B cell (primary cell): ENCODE results near the gene CMTM1. TPM values are rescaled to one million over a fixed set of nuclear protein-coding genes. Genes with fewer than 3 reads are reported as not detected.

Experiments used
- ATAC-seq: fragments of 200-7000 bp; cut with Tn5 transposase; one replicate; pipeline ENCODE4 v1.10.0; 2021; ENCODE audit warnings: low read depth, mild to moderate bottlenecking, moderate number of reproducible peaks, moderate library complexity
- CTCF ChIA-PET: fragments of 350-600 bp; sonication (Branson Sonifier 250); formaldehyde crosslinking; loops from one replicate; lab custom pipeline; 2021; ENCODE audit warnings: antibody characterized with exemption, inconsistent platforms; lab: Charles Lee
- POLR2A ChIA-PET: fragments of 350-600 bp; sonication (Branson Sonifier 250); formaldehyde crosslinking; loops from one replicate; lab custom pipeline; 2021; ENCODE audit warnings: antibody characterized with exemption; lab: Charles Lee
- DNase-seq: peaks from one replicate; pipeline ENCODE4 v3.0.0; 2013
- H2AFZ ChIP-seq: 2 replicates; pipeline ENCODE4 v1.6.1; 2012; ENCODE audit warnings: mild to moderate bottlenecking, low read depth, low read length; ENCODE audit not compliant: insufficient read depth, poor library complexity, severe bottlenecking
- H3K27ac ChIP-seq, 2 donors: 1 replicate in 1 of 2; 2 replicates in 1 of 2; pipeline ENCODE4 v1.5.1; 2012 to 2013; ENCODE audit warnings: low read length in 2 of 2, mild to moderate bottlenecking in 2 of 2, moderate library complexity in 1 of 2
- H3K27me3 ChIP-seq, 4 experiments: fragments of 200-600 bp in 1 of 4; sonication (generic) in 1 of 4; replicated peaks in 1 of 4; 1 replicate in 2 of 4; 2 replicates in 2 of 4; pipeline versions ENCODE4 v1.6.1 to v1.7.0; 2013 to 2016; ENCODE audit warnings: low read length in 3 of 4, mild to moderate bottlenecking in 2 of 4, mixed read lengths in 1 of 4, moderate library complexity in 1 of 4; ENCODE audit not compliant: insufficient read depth in 4 of 4, control insufficient read depth in 3 of 4; ENCODE audit errors: control extremely low read depth in 1 of 4
- H3K36me3 ChIP-seq, 2 experiments: replicated peaks in 1 of 2; 1 replicate in 1 of 2; 2 replicates in 1 of 2; pipeline versions ENCODE4 v1.6.1 to v1.7.1; 2013; ENCODE audit warnings: low read length in 1 of 2; ENCODE audit not compliant: insufficient read depth in 2 of 2, control insufficient read depth in 1 of 2; ENCODE audit errors: control extremely low read depth in 1 of 2, extremely low read depth in 1 of 2
- H3K4me1 ChIP-seq, 2 donors: fragments of 200-600 bp in 1 of 2; sonication (generic) in 1 of 2; 1 replicate in 1 of 2; 2 replicates in 1 of 2; pipeline versions ENCODE4 v1.5.1 to v1.6.1; 2013 to 2017; ENCODE audit warnings: low read length in 2 of 2; ENCODE audit not compliant: control insufficient read depth in 2 of 2, insufficient read depth in 2 of 2
- H3K4me2 ChIP-seq: replicated peaks from 2 replicates; pipeline ENCODE3; 2012; ENCODE audit warnings: mild to moderate bottlenecking, low read depth, low read length; ENCODE audit not compliant: poor library complexity, severe bottlenecking
- H3K4me3 ChIP-seq, 5 experiments: fragments of 200-600 bp in 1 of 5; sonication (generic) in 1 of 5; 1 replicate in 3 of 5; 2 replicates in 2 of 5; pipeline versions ENCODE4 v1.5.1 to v1.7.0; 2011 to 2016; ENCODE audit warnings: low read length in 4 of 5, mild to moderate bottlenecking in 4 of 5, low read depth in 2 of 5, control low read depth in 1 of 5, moderate library complexity in 1 of 5; ENCODE audit not compliant: insufficient read depth in 1 of 5; ENCODE audit errors: control extremely low read depth in 1 of 5, extremely low read depth in 1 of 5
- H3K79me2 ChIP-seq: fragments of 200-600 bp; sonication (generic); one replicate; pipeline ENCODE4 v1.6.0; 2016; ENCODE audit warnings: low read length; ENCODE audit not compliant: control insufficient read depth, insufficient read depth
- H3K9ac ChIP-seq: fragments of 200-600 bp; sonication (generic); 2 replicates; pipeline ENCODE4 v1.6.1; 2017; ENCODE audit warnings: mild to moderate bottlenecking, low read length, moderate library complexity
- H3K9me3 ChIP-seq, 3 donors: one replicate each; pipeline versions ENCODE4 v1.6.1 to v1.7.1; 2013; ENCODE audit warnings: low read length in 2 of 3; ENCODE audit not compliant: control insufficient read depth in 2 of 3, insufficient read depth in 1 of 3; ENCODE audit errors: control extremely low read depth in 1 of 3
- H4K20me1 ChIP-seq: 2 replicates; pipeline ENCODE4 v1.6.0; 2012; ENCODE audit warnings: mild to moderate bottlenecking, low read length; ENCODE audit not compliant: insufficient read depth, control insufficient read depth, poor library complexity, severe bottlenecking
- H3K27ac Mint-ChIP-seq: one replicate; pipeline ENCODE4 v1.8.0; 2021; ENCODE audit warnings: mixed read lengths
- H3K27me3 Mint-ChIP-seq: one replicate; pipeline ENCODE4 v1.8.0; 2021; ENCODE audit warnings: mixed read lengths
- H3K4me1 Mint-ChIP-seq: one replicate; pipeline ENCODE4 v1.8.0; 2021; ENCODE audit warnings: mixed read lengths
- H3K4me3 Mint-ChIP-seq: one replicate; pipeline ENCODE4 v1.8.0; 2021; ENCODE audit warnings: mixed read lengths
- H3K9me3 Mint-ChIP-seq: one replicate; pipeline ENCODE4 v1.8.0; 2022; ENCODE audit warnings: mixed read lengths; ENCODE audit not compliant: insufficient read depth
- CTCF ChIP-seq: fragments of 200-600 bp; IDR thresholded peaks from one replicate; pipeline ENCODE4 v1.8.0; 2022; ENCODE audit warnings: antibody characterized with exemption, mild to moderate bottlenecking
- EZH2 ChIP-seq: IDR thresholded peaks from 2 replicates; pipeline ENCODE4 v1.6.1; 2012; ENCODE audit warnings: borderline replicate concordance, low read depth, mild to moderate bottlenecking, moderate library complexity, low read length; ENCODE audit not compliant: insufficient read depth, poor library complexity, severe bottlenecking
- WGBS: methylation state at CpG from one replicate; pipeline ENCODE4 v1.1.5; 2013; ENCODE audit warnings: missing lambda C conversion rate; ENCODE audit not compliant: insufficient coverage; 5-methylcytosine and 5-hydroxymethylcytosine counted together
- intact Hi-C: fragments of 100-400 bp; cut with micrococcal nuclease; formaldehyde crosslinking; loops from one replicate; pipeline ENCODE4 v1.10.0; 2022
- polyA plus RNA-seq: library from polyadenylated mRNA; depleted of rRNA; stranded (reverse); fragments of >200 nt; gene quantifications from 2 replicates; pipeline ENCODE4 v1.2.3, GENCODE V29; 2012
- total RNA-seq, 2 donors: library from RNA; stranded (reverse); fragments of 120-200 nt in 1 of 2; gene quantifications; 1 replicate in 1 of 2; 2 replicates in 1 of 2; pipeline versions ENCODE4 v1.2.3 to v1.2.4, GENCODE V29; 2013 to 2022

CMTM1 gene
- total and polyA plus RNA-seq, 2 donors (not counting 1 experiment from before 2014, with no cell fraction given) = 1.6 to 5.9 TPM

- CTCF ChIA-PET = interaction anchor here (0.7 to 3.3 kb wide), 4 partner anchors 45 to 201 kb away, joined by 3 to 20 read pairs (median 10); no protein-coding TSS in a partner anchor
Observed at GRCh38 chr16:66605979-66606751, 39.9 kb downstream of the CMTM1 start.

More at GRCh38 chr16:66605979-66606751, 39.9 kb downstream of the CMTM1 start:
- Histone ChIP-seq H3K27ac (no peak overlapping the region), H3K79me2 (no peaks in the 10 kb centered on the region), H2AFZ (no peak overlapping the region), H4K20me1 (peaks cover 36% of the 10 kb centered on the region), H3K36me3 (peaks cover 0 to 4% of the 10 kb centered on the region in 2 experiments), H3K27me3 (peaks cover 0 to 42% (median 15%) of the 10 kb centered on the region in 4 experiments), H3K4me2 (peak overlapping the region; percentile 96), H3K9ac (peak overlapping the region; percentile 70), H3K4me3 (peak overlapping the region in 3 of 5 experiments; percentile 62 to 75 (median 63)), H3K4me1 (peaks cover 39 to 47% of the 10 kb centered on the region in 2 donors), H3K9me3 (peaks cover 0 to 14% (median 8%) of the 10 kb centered on the region in 3 donors)
- intact Hi-C loops = loop anchor here (2.0 to 5.0 kb wide), 6 partner anchors 17 to 266 kb away; partner anchors contain the start of genes CMTM4 and DYNC1LI2
- peak; percentile 46 for ATAC-seq
- no peaks in the 10 kb centered on the region for H3K9me3 Mint-ChIP-seq
- peaks cover 38% of the 10 kb centered on the region for H3K4me1 Mint-ChIP-seq
- H3K27ac Mint-ChIP-seq = peak overlapping the region; percentile 68
- H3K4me3 Mint-ChIP-seq = peak overlapping the region; percentile 82
- H3K27me3 Mint-ChIP-seq = peaks cover 25% of the 10 kb centered on the region
- TF ChIP-seq CTCF (no peak), EZH2 (no peak)
- peak; percentile 55 for DNase-seq
- POLR2A ChIA-PET = no interaction called here
- 0% methylated on average over 3 of the region's 10 CpGs for WGBS
